Suppressor macrophage treated with lipopolysaccharide for 1 hour (primary cell): ENCODE data around the gene CYTH4.
"Not testable (repeated sequence)": the region's sequence is repeated elsewhere in the genome, so short reads cannot be mapped to it uniquely, and the experiment has no call there.

Experiments
- DNase-seq, 3 donors: peaks; one replicate each; pipeline ENCODE4 v3.0.0-alpha.2; 2020 to 2022

The CYTH4 gene

GRCh38 chr22:37282385-37282677 lies at the start of gene CYTH4:
CYTH4 (plus strand) TSS chr22:37282508; CDS start chr22:37282570, 62 bp downstream.
- peak; percentile 95 to 97 (median 96) for DNase-seq

GRCh38 chr22:37233371-37233750 lies 48.9 kb upstream of the CYTH4 start:
- DNase-seq, result not testable (repeated sequence)

- DNase-seq, result peak in 2 of 3 donors; percentile 39 to 46
Measured at GRCh38 chr22:37233751-37234631, 48.3 kb upstream of the CYTH4 start.

GRCh38 chr22:37234736-37235711 lies 47.3 kb upstream of the CYTH4 start:
- DNase-seq, result no peak

GRCh38 chr22:37235897-37236607 lies 46.3 kb upstream of the CYTH4 start:
- peak; percentile 76 to 80 (median 76) for DNase-seq

- peak in 1 of 3 donors; percentile 32 for DNase-seq
Measured at GRCh38 chr22:37237371-37238268, 44.7 kb upstream of the CYTH4 start.

GRCh38 chr22:37239336-37240239 lies 42.7 kb upstream of the CYTH4 start:
- no peak for DNase-seq

- no peak for DNase-seq
Measured at GRCh38 chr22:37240240-37240940, 41.9 kb upstream of the CYTH4 start.

GRCh38 chr22:37240941-37241320 lies 41.4 kb upstream of the CYTH4 start:
- no peak for DNase-seq

- DNase-seq, result peak; percentile 72 to 78 (median 73)
Measured at GRCh38 chr22:37241351-37242142, 40.8 kb upstream of the CYTH4 start.

GRCh38 chr22:37242395-37242918 lies 39.9 kb upstream of the CYTH4 start:
- DNase-seq, result peak; percentile 96 to 98 (median 97)

GRCh38 chr22:37243402-37244113 lies 38.8 kb upstream of the CYTH4 start:
- no peak for DNase-seq

GRCh38 chr22:37244114-37244921 lies 38.0 kb upstream of the CYTH4 start, which contains the start of gene RAC2:
RAC2 (minus strand) TSS chr22:37244269; CDS start chr22:37244148, 121 bp downstream.
- peak; percentile 90 to 92 (median 90) for DNase-seq

- peak in 2 of 3 donors; percentile 56 to 59 for DNase-seq
Measured at GRCh38 chr22:37244922-37245722, 37.2 kb upstream of the CYTH4 start.

- no peak for DNase-seq
Measured at GRCh38 chr22:37245740-37246139, 36.6 kb upstream of the CYTH4 start.

GRCh38 chr22:37248251-37248650 lies 34.1 kb upstream of the CYTH4 start:
- peak in 2 of 3 donors; percentile 33 to 48 for DNase-seq
